Psoas muscle (tissue), 8 donors: ENCODE data around the gene GNB1L. TPM values are rescaled to one million over a fixed set of nuclear protein-coding genes. Genes with fewer than 3 reads are reported as not detected.

ENCODE experiments used
- ATAC-seq, 4 donors: fragments of 200-7000 bp; cut with Tn5 transposase; one replicate each; pipeline ENCODE4 v1.9.1; 2020; ENCODE audit warnings: moderate library complexity in 3 of 4, mild to moderate bottlenecking in 2 of 4
- DNase-seq, 2 donors: peaks; one replicate each; pipeline ENCODE4 v3.0.0-alpha.2; 2020
- H3K27ac ChIP-seq: fragments of 200-600 bp; one replicate; pipeline ENCODE4 v1.8.0; 2022
- H3K27me3 ChIP-seq, 3 donors: fragments of 200-600 bp in 1 of 3; one replicate each; pipeline versions ENCODE4 v1.6.1 to v1.8.0; 2013 to 2022; ENCODE audit warnings: low read length in 2 of 3, mild to moderate bottlenecking in 2 of 3, moderate library complexity in 1 of 3; ENCODE audit not compliant: insufficient read depth in 3 of 3
- H3K36me3 ChIP-seq, 2 donors: fragments of 200-600 bp in 1 of 2; one replicate each; pipeline versions ENCODE4 v1.6.1 to v1.8.0; 2013 to 2022; ENCODE audit warnings: low read depth in 1 of 2, mild to moderate bottlenecking in 1 of 2, moderate library complexity in 1 of 2; ENCODE audit not compliant: insufficient read depth in 1 of 2
- H3K4me1 ChIP-seq: fragments of 200-600 bp; one replicate; pipeline ENCODE4 v1.8.0; 2022
- H3K4me3 ChIP-seq: fragments of 200-600 bp; one replicate; pipeline ENCODE4 v1.8.0; 2022; ENCODE audit warnings: mild to moderate bottlenecking
- H3K9me3 ChIP-seq: fragments of 200-600 bp; one replicate; pipeline ENCODE4 v1.8.0; 2022
- CTCF ChIP-seq: fragments of 200-600 bp; IDR thresholded peaks from one replicate; pipeline ENCODE4 v1.8.0; 2022; ENCODE audit warnings: antibody characterized with exemption
- WGBS, 3 donors: extraction: QIAGEN DNeasy Blood & Tissue Kit; methylation state at CpG; one replicate each; pipeline versions ENCODE4 v1.1.6 to v1.1.7; 2013; 5-methylcytosine and 5-hydroxymethylcytosine counted together
- intact Hi-C, 2 donors: fragments of 100-400 bp; cut with DNase I; formaldehyde crosslinking; loops; one replicate each; pipeline versions ENCODE4 v1.11.0 to v1.14.2; 2022
- polyA plus RNA-seq, 3 donors: library from polyadenylated mRNA; stranded (reverse); fragments of 200-250 nt; gene quantifications; one replicate each; pipeline ENCODE4 v1.2.3, GENCODE V29; 2013
- total RNA-seq, 4 donors: library from RNA; stranded (reverse); fragmentation: NEBNext Ultra II Directional in 2 of 4; extraction: Animal tissue kit (Norgen Biotek cat#: 25700) in 2 of 4; gene quantifications; one replicate each; pipeline versions ENCODE4 v1.2.1 to v1.2.4, GENCODE V29; 2021 to 2023
- donor health status: healthy with polysubstance abuse.
- donor health status: DM: no; HTN: no; CAD: no; lungs with moderate emphysema.
- donor health status: Bipolar disorder and iron deficiency.
- donor health status: healthy.
- donor health status: DM: yes; HTN: yes; CAD: no.
- donor health status: DM: no; HTN: no; CAD: no.
- donor health status: DM: no; HTN: no; CAD: no.
- donor health status: DM: yes; HTN: yes; CAD: no.

The GNB1L gene
- total and polyA plus RNA-seq, 7 donors = 1.5 to 7.6 (median 3.3) TPM

DNA sequence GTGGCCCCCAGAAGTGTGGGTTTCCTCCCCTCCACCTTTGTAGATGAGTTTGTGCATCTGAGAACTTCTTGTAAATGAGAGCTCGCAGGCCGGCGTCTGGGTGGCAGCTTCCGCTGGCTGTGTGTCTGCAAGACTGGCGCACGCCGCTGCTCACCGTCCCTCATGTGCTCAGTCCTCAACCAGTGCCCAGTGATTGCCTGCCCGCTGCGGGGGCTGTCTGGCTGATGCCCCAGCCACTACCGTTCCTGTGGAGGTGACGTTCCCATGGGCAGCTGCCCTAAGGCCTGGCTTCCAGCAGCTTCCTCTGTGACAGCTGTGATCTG is 85.3 kb downstream of the GNB1L start:
- no peak for TF ChIP-seq CTCF
- Histone ChIP-seq H3K4me3 (no peak overlapping the region), H3K36me3 (peaks cover 0 to 21% of the 10 kb centered on the region in 2 donors), H3K27ac (no peak overlapping the region), H3K9me3 (no peaks in the 10 kb centered on the region), H3K4me1 (no peaks in the 10 kb centered on the region), H3K27me3 (peaks cover 0 to 13% (median 0%) of the 10 kb centered on the region in 3 donors)
- intact Hi-C loops = no loop called here
- peak in 1 of 2 donors; percentile 35 for DNase-seq
- 82 to 91% (median 85%) methylated on average over 12 of the region's 12 CpGs for WGBS, 3 donors
- ATAC-seq = no peak

- peaks cover 0 to 30% of the 10 kb centered on the region in 2 donors for H3K36me3 ChIP-seq
- H3K27ac ChIP-seq = no peak overlapping the region
- H3K4me1 ChIP-seq = peaks cover 4% of the 10 kb centered on the region
- DNase-seq = peak; percentile 49 to 68
- H3K27me3 ChIP-seq = peaks cover 0 to 13% (median 0%) of the 10 kb centered on the region in 3 donors
- H3K4me3 ChIP-seq = no peak overlapping the region
- ATAC-seq = peak in 3 of 4 donors; percentile 18 to 29 (median 18)
- no peaks in the 10 kb centered on the region for H3K9me3 ChIP-seq
- intact Hi-C loops = no loop called here
- 65 to 69% (median 67%) methylated on average over 34 to 35 of the region's 35 CpGs for WGBS, 3 donors
- no peak for TF ChIP-seq CTCF
Observed at GRCh38 chr22:19767427-19768341, 87.0 kb downstream of the GNB1L start.

- TF ChIP-seq CTCF = no peak
- H3K4me1 ChIP-seq = peaks cover 5% of the 10 kb centered on the region
- 51 to 62% (median 61%) methylated on average over 74 to 103 of the region's 103 CpGs for WGBS, 3 donors
- peaks cover 0 to 13% (median 0%) of the 10 kb centered on the region in 3 donors for H3K27me3 ChIP-seq
- intact Hi-C loops = no loop called here
- H3K4me3 ChIP-seq = peak overlapping the region; percentile 36
- no peaks in the 10 kb centered on the region for H3K9me3 ChIP-seq
- DNase-seq (peak; percentile 50 to 76), ATAC-seq (no peak)
- no peak overlapping the region for H3K27ac ChIP-seq
- peaks cover 0 to 30% of the 10 kb centered on the region in 2 donors for H3K36me3 ChIP-seq
Observed at GRCh38 chr22:19766511-19767426, 87.9 kb downstream of the GNB1L start.

DNA sequence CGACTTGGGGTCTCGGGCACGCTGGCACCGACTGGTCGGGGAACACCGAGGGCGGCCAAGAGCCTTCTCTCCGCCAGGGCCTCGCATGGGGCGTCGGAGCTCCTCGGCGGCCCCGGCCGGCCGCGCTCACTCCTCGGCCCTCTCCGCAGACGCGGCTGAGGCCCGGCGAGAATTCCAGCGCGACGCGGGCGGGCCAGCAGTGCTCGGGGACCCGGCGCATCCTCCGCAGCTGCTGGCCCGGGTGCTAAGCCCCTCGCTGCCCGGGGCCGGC is 88.5 kb downstream of the GNB1L start:
- Histone ChIP-seq H3K4me1 (peaks cover 5% of the 10 kb centered on the region), H3K27me3 (peaks cover 0 to 13% (median 0%) of the 10 kb centered on the region in 3 donors), H3K9me3 (no peaks in the 10 kb centered on the region), H3K36me3 (peaks cover 0 to 30% of the 10 kb centered on the region in 2 donors), H3K4me3 (peak overlapping the region; percentile 36), H3K27ac (no peak overlapping the region)
- ATAC-seq (no peak), DNase-seq (peak in 1 of 2 donors; percentile 33)
- intact Hi-C loops = no loop called here
- 40 to 62% (median 53%) methylated on average over 21 to 36 of the region's 36 CpGs for WGBS, 3 donors
- no peak for TF ChIP-seq CTCF
